SH-SY5Y (cell line): Measurements from ENCODE around the gene CLMN.

Experiments
- GATA2 ChIP-seq: IDR thresholded peaks from 2 replicates; pipeline ENCODE4 v1.6.1; 2011; ENCODE audit warnings: mild to moderate bottlenecking, low read depth, low read length
- GATA3 ChIP-seq: IDR thresholded peaks from 2 replicates; pipeline ENCODE4 v1.6.1; 2011; ENCODE audit warnings: low read depth, mild to moderate bottlenecking, low read length, moderate library complexity

CLMN gene

GRCh38 chr14:95235351-95235750, 84.4 kb downstream of the CLMN start:
- no peak for TF ChIP-seq GATA2
- TF ChIP-seq GATA3 = no peak

- TF ChIP-seq GATA2 (no peak), GATA3 (no peak)
Observed at GRCh38 chr14:95234426-95234825, 85.3 kb downstream of the CLMN start.

GRCh38 chr14:95233702-95234241, 85.9 kb downstream of the CLMN start:
- TF ChIP-seq GATA2 (no peak), GATA3 (no peak)

DNA sequence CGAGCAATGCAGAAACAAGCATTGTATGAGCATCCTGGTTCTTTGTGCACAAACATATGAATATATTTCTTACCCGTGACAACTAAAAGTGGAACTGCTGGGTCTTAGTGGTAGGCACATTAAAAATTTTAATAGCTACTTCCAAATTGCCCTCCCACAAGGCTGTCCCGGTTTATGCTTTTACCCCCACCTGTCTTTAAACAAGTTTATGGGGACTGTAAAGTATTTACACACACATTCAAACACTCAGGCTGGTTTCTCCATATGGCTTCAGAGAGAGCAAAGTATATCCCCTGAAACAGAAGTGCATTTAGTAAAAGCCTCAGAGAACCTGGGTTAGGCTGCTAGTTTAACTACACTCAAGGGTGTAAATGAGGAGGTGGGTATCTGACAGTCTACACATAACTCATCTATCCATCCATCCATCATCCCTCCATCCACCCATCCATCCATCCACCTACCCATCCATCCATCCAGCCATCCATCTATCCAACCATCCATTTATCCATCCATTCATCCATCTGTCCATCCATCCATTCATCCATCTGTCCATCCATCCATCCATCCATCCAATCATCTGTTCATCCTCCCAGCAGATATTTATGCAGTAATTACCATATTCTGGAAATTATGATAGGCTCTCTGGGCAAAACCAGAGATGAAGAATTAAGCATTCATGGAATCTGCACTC, 86.7 kb downstream of the CLMN start:
- TF ChIP-seq GATA3 (no peak), GATA2 (no peak)

DNA sequence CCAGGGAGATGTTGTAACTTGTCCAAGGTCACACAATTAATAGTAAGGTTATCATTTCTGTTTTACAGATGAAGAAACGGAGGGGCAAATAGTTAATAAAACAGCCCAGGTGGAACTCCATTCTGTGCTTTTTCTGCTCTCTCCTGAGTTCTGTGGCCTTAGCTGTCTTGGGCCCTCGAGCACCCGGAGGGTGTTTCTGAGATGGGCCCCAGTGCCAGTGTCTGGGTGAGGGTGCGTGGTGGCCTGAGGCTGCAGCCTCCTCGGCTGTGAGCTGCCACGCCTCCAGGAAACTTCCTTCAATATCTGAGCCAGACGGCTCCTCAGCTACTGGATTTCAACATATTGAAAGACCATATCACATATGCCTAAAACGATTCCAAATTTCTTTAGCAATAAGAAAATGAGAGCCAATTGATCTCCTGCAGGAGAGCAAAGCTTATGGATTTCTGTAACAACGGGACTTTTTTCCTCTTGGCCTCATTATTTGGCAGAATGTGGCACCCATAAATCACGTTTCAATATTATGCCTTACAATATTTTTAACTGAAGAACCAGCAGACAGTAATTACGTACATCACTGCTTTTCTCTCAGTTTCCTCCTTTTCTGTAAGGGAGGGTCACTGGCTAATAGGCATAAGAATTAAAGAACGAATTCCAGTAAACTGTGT, 87.6 kb downstream of the CLMN start:
- TF ChIP-seq GATA2 (no peak), GATA3 (no peak)

DNA sequence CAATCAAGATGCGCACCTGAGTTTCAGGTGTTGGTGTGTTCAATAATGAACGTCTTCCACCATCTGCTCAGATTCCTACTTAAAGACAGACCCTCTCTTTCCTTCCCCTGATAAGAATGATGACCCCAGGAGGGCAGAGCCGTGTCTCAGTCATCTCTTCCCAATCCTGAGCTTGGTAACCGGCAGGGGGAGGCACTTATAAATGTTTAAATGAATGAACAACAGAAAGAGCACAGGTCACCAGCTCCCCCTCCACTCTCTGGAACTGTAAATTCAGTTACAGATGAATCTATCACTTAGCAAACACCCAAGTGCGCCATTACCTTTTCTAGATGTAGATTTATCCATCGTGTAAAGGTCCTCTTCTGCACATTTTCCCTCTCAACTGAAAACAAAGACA, 90.0 kb downstream of the CLMN start:
- TF ChIP-seq GATA3 = no peak
- TF ChIP-seq GATA2 = no peak

DNA sequence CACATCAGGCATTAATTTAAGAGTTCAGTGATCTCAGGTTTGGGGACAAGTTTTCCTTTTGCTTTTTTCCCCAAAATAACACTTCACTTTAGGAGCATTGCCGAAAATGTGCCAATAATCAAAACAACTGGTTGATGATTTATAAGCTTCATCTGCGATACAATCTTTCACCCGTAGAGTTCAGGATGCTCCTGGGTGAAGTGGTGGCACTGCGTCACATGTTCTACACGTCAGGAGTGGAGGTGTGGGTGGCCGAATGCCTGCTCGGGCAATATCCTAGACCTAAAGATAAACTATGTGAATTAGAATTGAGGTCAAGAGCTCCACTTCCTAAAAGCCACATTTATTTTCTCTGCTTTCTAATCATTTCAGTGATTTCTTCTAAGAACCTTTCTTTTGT, 91.5 kb downstream of the CLMN start:
- no peak for TF ChIP-seq GATA3
- no peak for TF ChIP-seq GATA2

- TF ChIP-seq GATA2 = no peak
- no peak for TF ChIP-seq GATA3
Observed at GRCh38 chr14:95227279-95227860, 92.3 kb downstream of the CLMN start.

- TF ChIP-seq GATA2 = no peak
- no peak for TF ChIP-seq GATA3
Observed at GRCh38 chr14:95226801-95227200, 92.9 kb downstream of the CLMN start.

DNA sequence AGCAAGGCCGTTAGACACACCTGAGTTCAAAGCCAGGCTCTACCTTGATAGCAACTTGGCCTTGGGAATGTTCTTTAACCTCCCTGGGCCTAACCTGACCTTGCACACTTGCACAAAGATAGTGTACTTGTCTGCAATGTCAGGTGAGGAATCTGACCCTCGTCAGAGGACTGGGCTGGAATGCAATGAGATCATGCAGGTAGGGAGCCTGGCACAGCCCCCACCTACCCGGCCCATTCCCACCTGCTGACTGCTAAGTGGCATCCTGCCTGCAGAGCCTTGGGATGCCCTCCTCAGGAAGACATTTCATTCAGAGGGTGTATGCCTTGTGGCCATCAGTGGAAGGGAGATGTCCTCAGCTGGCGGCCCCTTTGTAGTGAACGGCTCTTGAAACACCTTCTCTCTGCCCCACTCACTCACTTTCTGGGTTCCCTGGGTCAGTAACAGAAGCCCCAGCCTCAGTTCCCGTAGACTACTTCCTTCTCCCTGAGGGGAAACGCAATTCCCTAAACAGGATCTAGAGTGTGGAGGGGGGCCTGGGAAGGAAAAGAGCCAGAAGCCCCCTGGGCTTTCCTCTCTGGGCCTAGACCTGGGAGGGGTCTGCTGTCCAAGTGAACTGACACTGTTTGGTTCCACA, 94.3 kb downstream of the CLMN start:
- TF ChIP-seq GATA3 = no peak
- no peak for TF ChIP-seq GATA2

- TF ChIP-seq GATA2 (no peak), GATA3 (no peak)
Observed at GRCh38 chr14:95222870-95223398, 96.8 kb downstream of the CLMN start.

GRCh38 chr14:95222151-95222631, 97.5 kb downstream of the CLMN start:
- TF ChIP-seq GATA2 (no peak), GATA3 (no peak)

DNA sequence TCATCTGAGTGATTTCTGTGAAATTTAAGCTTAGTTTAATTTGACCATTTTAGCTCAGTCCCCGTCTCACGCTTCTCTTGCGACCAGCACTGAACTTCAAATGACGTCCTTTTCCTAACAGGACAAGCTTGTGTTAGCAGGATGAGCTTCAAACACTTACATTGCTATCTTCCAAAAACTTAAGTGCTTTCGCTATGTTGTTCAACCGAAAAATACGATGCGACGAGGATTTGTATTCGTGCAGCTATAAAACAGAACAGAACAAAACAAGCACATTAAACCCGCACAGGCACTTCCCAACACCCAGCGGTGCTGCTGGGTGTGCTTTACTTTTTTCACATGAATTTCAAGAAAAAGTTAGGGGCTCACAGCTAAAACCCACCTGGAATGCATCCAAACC, 98.2 kb downstream of the CLMN start:
- TF ChIP-seq GATA3 (no peak), GATA2 (no peak)

DNA sequence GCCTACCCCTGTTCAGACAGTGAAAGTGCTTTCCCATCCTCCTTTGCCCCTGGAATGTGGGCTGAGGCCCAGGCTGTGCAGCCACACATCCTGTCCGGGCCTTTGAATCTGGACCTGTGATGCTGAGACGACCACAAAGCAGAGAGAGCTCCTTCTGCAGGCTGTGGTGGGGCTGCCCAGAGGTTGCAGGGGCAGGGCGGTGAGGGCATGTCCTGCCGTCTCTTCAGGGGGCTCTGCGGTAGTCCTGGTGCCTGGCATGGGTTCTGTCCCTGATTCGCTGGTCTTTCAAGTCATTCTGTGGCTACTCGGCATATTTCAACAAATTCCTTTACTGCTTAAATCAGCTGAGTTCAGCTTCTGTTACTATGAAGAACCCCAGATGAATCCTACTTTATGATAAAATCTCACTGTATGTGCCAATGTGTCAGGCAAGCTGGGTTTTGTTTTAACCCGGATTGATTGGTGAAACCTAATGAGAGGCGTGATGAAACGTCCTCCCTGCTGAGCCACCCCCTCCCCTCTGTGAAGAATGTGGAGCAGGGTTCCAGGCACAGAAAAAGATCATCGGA, 99.0 kb downstream of the CLMN start:
- TF ChIP-seq GATA2 = no peak
- no peak for TF ChIP-seq GATA3
